GM21717 (cell line): ENCODE results near the gene SOX9.
"Not testable (repeated sequence)": the region's sequence is repeated elsewhere in the genome, so short reads cannot be mapped to it uniquely, and the experiment has no call there.

Source experiments
- ATAC-seq: cut with Tn5 transposase; IDR thresholded peaks from one replicate; pipeline ENCODE4 v1.9.1; 2021; ENCODE audit warnings: mild to moderate bottlenecking, moderate library complexity; ENCODE audit not compliant: unreplicated experiment

Gene SOX9

DNA sequence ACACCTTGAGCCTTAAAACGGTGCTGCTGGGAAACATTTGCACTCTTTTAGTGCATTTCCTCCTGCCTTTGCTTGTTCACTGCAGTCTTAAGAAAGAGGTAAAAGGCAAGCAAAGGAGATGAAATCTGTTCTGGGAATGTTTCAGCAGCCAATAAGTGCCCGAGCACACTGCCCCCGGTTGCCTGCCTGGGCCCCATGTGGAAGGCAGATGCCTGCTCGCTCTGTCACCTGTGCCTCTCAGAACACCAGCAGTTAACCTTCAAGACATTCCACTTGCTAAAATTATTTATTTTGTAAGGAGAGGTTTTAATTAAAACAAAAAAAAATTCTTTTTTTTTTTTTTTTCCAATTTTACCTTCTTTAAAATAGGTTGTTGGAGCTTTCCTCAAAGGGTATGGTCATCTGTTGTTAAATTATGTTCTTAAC, 4.4 kb downstream of the SOX9 start:
- ATAC-seq: no peak

DNA sequence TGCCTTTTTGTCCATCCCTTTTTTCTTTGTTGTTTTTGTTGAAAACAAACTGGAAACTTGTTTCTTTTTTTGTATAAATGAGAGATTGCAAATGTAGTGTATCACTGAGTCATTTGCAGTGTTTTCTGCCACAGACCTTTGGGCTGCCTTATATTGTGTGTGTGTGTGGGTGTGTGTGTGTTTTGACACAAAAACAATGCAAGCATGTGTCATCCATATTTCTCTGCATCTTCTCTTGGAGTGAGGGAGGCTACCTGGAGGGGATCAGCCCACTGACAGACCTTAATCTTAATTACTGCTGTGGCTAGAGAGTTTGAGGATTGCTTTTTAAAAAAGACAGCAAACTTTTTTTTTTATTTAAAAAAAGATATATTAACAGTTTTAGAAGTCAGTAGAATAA, 4.9 kb downstream of the SOX9 start:
- ATAC-seq: no peak

DNA sequence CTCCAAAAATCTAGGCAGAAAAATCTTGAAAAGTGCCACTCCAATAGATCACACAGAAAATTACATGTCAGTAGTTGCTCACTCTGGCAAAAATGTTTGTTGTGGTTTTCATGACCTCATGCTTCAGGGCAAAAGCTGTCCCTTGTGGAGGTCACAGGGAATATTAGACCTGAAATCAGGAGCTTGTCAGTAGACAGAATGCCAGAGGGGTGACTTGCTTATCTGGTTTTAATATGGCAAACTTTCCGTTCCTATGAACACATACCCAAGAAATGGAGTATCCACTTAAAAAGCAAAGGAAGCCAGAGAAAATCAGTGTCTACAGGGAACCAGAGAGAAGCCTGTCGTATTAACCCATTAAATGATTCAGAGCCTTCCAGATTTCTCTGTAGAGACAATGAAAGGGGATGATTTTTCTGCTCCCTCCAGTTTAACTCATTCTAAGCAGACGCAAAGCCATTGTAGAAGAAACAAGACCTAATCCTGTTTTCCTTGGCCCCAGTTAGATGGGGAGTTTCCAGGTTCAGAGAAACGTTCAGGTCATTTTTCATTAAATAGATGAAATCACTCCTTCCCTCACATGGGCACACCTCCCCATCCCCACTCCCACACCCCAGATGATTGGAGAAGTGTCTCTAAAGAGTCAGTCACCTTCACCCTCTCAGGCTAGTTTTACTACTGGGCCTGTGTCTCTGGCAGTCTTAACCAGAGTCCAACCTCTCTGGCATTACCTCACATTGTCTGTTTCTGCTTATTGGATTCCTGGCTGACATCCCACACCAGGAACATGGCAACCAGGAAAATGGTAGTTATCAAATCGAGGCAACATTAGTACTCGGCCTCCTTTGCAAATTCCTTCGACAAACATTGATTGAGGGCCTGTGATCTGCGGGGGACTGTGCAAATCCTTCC, 6.0 kb downstream of the SOX9 start:
- no peak for ATAC-seq

DNA sequence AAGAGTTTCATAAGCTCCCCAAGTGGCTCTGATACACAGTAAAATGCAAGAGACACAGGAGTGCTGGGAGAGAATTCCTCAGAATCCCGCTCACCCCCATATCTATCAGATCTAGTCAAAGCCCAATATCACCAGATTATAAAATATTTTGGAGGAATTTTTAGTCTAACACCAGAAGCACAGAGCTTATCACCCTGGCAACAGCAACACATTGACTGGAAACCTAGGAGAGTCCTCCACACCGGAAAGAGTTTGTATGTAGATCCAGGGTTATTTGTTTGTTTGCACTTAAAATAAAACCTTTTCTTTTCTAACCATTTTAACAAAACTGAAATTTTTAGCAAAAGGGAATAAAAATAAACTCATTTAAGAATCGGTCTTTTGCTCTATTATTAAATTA, 7.2 kb downstream of the SOX9 start:
- no peak for ATAC-seq

DNA sequence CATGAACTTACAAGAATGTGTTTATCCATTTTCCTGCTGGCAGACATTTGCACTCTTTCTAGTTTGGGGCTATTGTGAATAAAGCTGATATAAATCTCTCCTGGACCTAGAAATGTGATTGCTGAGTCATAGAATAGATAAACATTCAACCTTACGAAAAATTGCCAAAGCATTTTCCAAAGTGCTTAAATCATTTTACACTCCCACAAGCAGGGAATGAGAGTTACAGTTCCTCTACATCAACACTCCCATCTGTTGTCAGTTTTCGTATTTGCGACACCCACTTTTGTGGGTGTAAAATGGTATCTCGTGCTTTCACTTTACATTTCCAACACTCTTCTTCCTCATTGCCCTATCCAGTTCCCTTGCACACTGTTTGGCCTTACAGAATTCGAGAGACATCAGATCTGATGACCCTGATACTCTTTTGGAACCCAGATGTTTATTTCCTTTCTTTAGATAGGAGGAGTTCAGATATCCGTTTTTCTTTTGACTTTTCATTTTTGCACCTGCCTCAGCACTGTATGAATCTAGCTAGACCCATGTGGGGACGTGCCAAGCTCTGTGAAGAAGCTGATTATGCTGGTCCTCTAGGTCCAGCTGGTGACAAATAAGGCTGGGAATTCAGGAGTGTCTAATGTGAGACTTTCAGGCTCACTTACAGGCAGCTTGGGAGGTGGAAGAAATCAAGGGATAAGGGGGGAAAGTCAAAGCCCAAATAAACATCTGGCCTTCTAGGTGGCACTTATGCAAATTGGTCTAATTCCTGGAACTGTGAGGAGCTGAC, 14.0 kb downstream of the SOX9 start:
- ATAC-seq: no peak

DNA sequence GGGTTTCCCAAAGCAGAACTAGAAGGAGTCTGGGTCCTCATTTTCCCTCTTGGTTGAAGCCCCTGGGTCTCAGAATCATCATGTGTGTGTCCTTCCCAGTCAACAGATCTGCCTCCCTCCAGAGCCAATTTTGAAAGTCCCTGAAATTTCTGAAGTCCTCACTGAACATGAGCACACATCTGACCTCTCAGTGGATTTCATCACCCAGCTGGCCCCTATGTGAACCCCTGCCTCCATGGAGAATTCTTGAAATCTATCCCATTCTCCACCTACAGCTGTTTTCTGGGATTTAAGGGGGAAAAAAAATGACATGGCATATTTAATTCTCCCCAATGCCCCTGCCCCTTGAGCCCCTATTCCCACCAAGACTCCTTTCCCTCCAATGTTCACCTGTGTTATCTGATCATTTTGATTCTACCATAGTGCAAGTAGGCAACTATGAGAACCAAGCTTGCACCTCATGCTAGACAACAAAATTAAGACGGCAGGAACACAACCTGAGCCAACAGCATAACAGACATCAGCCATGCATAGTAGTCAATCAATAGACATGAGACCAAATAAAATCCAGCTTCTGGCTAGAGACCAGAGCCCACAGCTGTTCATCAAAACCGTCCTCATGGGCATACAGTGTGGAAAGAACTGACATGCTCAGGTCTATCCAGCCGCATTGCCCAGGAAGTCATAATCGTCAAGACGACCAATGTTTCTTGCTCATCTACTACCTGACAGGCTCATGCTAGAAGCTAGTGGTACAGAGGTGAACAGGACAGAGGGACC, 14.9 kb downstream of the SOX9 start:
- no peak for ATAC-seq

DNA sequence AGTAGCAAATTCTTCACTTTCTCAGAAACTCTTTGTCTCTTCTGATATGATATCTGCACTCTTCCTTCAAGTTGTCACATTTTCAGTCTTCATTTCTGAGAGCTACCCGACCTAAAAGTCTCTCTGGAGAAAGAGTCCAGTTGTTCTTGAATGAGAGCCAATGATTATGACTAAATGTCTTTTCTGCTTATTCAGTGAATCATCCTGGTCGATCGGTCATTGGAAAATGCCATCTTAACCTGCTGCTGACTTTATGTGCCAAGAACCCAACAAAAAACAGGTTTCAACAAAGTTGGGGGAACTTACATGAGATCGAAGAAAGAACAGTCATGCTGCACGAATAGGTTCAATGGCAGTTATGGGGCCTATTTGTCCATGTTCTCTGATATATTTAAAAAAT, 15.9 kb downstream of the SOX9 start:
- ATAC-seq: no peak

DNA sequence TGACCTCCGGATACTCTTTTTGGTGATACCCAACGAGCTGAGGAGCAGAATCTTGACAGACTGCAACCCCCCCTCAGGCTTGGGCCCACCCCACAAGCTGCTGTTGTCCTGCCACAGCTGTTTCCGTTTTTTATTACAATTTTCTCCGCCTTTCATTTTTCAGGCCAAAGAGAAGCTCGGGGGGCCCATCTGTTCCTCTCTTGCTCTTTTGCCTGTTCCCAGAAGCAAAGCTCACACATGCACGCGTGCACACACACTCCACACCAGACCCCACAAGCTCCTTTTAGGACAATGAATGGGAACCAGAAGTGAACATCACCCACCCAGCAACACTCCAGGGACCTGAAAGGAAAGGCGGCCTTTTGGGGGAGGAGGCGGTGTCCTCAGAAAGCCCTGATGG, 16.3 kb downstream of the SOX9 start:
- ATAC-seq: no peak

DNA sequence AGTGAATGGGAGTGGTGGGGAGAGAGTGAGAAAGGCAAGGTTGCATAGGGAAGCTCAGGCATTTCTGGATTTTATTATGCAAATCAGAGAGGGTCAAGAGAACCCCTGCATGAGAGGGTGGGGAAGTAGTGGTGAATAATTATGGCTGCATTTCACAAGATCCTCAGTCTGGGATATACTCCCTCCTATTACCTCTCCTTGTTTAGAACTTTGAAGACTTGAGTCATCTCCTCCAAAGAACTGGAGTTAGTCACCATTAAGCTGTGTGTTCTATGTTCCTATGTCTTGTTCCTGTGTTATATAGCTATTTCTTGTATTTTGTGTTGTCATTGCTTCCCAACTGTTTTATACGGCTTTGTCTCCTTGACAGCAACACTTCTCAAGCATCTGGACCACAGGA, 18.4 kb downstream of the SOX9 start:
- no peak for ATAC-seq

DNA sequence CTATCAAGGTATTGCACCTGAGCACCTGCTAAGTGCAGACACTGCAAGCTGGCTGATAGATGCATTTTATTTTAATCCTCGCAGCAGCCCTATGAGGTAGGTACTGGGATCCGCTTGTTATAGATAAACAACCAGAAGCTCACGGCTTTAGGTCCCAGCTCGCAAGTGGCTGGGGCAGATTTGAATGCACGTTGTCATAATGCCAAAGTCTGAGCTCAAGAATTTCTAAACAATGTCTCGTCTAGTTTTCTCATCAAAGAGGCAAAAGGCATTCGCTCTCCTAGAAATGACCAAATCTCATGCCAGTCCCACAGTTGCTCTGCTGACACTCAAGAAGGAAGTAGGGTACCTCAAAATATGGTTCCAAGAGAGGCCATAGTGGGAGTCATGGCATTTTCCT, 20.5 kb downstream of the SOX9 start:
- no peak for ATAC-seq

DNA sequence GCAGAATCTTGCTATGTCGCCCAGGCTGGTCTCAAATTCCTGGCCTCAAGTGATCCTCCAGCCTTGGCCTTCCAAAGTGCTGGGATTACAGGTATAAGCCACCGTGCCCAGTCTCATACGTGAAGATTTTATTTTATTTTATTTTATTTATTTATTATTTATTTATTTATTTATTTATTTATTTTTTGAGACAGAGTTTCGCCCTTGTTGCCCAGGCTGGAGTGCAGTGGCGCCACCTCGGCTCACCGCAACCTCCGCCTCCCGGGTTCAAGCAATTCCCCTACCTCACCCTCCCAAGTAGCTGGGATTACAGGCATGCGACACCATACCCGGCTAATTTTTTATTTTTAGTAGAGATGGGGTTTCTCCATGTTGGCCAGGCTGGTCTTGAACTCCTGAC, 21.3 kb downstream of the SOX9 start:
- ATAC-seq: not testable (repeated sequence)

DNA sequence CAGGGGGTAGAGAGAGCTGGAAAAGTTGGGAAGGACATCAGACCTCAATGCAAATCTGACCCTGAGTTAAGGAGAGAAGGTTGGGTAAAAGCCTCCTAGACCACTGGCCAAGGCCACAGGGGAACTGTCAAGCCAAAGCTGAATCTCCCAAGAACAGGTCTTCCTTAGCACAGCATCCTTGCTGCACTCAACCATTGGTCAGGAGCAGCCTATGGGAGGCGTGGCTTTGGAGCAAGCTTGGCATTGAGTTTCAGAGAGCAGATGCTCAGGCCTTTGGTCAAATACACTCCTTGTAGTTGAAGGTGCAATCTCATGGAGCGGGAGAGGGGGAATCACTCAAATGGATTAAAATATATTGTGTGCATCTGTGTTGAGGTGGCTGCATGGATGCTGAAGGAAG, 21.8 kb downstream of the SOX9 start:
- ATAC-seq: no peak

DNA sequence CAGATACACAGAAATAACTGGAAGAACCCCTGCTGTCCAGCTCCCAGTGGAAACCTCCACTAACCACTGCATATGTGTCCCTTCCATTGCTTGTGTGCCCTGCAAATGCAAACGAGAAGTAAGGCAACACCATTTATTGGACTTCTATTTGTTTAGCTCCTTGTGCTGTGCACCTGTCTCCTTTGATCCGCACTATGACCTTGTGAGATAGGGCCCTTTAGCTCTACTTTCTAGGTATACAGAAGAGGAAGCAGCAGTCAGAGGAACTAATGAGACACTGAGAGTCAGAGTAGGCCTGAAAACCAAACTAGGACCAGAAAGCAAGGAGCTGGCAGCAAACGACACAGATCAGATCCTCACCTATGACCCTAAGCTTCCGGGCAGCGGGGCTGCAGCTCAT, 22.4 kb downstream of the SOX9 start:
- no peak for ATAC-seq

DNA sequence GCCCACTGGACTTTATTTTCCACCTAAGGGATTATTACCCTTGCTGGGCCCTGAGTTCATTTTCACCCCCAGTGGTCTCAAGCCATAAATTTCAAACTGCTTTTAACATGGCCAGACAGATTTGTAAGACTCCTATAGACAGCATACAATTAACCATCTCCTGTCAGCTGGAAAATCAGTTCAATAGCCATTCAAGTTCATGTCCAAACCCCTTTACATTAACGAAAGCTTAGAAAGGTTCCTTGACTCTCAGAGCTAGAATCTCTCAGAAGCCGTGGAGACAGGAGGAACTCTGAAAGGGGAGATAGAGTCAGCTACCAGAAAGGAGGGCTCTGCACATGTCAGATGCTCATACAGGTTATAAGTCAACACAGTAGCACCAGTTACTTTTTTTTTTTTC, 23.3 kb downstream of the SOX9 start:
- no peak for ATAC-seq

DNA sequence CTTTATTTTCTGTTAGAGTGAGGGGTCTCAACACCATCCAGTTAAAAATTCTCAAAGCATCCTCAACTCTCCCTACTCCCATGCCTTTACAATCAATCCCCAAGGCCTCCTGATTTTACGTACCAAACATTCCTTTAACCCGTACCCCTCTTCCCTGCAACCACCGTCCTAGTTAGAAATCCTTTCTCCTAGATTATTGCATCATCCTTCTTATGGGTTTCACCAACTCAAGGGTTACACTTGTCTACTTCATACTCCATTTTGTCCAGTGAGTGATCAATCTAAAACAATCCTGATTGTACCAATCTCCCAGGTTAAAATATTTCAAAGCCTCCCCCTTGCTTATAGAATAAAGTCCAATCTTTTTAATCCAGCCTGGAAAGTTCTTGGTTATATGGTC, 24.7 kb downstream of the SOX9 start:
- ATAC-seq: no peak

DNA sequence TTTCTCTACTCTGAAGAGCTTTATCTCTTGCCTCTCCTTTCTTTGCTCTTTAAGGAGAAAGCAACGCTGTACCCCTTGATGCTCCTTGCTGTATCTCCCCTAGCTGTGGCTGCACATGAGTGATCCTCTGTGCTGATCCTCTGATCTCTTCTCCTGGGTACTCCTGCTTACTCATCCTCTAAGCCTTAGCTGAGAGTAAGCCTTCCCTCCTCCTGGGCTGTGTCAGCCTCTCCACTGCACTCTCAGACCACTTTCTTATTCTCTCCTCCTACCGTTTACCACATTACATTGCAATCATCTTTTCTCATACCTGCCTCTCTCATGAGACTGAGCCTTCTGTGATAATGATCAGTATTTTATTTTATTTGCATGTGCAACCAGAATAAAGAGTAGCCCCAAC, 25.1 kb downstream of the SOX9 start:
- no peak for ATAC-seq

DNA sequence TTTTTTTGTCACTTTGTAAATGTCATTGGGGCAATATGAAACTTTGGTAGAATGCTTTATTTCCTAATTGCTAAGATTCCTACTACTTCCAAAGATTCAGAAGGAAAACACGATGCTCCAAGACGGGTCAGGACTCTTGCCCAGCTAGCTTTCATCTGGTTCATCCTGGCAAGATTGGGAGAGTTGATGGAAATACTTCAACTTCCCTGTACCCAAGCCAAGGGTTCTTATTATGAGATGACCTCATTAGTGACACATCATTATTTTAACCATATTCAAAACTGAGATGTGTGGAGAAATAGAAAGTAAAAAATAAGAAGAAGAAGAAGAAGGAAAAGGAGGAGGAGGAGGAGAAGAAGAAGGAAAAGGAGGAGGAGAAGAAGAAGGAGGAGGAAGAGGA, 25.6 kb downstream of the SOX9 start:
- no peak for ATAC-seq

DNA sequence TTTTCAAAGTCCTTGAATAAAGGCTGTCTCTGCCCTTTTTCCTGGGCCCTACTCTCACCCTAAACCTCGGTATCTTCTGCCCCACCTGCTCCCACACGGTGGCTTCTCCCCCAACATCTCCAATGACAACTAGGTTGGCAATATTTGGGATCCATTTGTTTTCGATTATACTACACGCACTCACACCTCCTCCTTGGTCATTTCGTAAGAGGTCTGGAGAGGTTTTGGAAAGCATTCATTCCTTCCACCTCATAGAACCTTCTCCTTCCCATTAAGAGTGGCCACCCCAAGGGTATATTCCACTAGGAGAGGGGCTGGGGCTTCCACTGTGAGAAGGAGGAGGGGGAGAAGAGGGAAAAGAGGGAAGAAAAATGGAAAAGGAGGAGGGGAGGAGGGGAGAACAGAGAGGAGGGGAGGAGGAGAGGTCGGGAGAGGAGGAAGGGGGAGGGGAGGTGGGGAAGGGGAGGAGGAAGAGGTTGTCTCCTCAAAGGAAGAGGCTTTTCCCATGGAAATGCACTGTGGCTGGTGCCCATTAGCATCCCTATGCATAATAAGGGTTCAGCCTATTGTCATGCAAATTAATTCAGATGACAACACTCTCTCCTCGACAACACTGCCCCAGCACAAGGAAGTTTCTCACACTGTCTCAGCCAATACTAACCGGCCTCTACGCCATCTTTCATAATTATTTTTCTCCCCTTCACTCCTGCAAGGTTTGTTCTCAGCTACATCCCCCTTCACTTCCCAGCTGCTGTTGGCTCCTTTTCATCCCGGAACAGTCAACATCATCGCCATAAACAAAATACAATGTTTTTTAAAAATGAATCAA, 30.0 kb downstream of the SOX9 start:
- no peak for ATAC-seq

DNA sequence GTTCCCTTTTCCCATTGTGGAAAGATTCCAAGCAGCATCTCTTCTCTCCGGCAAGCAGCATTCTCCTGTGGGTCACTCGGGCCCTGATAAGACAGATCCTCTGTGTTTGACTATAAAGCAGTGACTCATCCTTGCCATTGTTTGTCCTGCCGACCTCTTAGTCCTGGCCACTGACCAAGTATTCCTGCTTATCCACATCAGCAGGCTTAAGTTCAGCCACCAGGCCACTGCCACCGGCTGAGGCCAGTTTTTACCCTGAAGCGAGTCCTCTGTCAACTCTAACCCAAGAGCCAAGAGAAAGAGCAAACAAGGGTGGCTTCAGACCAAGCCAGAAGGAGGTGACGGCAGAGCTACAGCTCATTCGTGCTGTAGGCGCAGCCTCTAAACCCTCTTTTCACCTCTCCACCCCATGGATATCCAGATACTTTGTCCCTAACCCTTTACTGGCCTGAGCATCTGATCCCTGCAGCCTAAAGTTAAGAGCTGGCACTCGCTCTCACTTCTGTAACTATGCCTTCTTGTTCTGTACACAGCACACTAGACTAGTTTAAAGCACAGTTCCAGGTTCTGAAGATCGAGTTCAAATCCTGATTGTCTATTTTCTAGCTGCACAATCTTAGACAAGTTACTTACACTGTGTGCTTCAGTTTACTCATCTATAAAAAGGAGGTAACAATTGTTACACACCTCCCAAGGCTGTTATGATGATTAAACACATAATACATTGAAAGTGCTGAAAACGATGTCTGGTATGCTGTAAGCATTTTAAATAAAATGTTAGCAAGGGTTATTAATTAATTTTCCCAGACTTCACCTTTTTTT, 31.0 kb downstream of the SOX9 start:
- ATAC-seq: no peak
